NT2/D1 (cell line): Measurements from ENCODE around the gene FERMT2.

Experiments used
- DNase-seq: peaks from one replicate; pipeline ENCODE4 v3.0.0-alpha.2; 2011; ENCODE audit warnings: low read depth, low spot score
- H3K27me3 ChIP-seq: 2 replicates; pipeline ENCODE4 v1.6.0; 2011; ENCODE audit warnings: mild to moderate bottlenecking; ENCODE audit not compliant: insufficient read length, insufficient read depth
- H3K36me3 ChIP-seq: 2 replicates; pipeline ENCODE4 v1.6.1; 2011; ENCODE audit warnings: mild to moderate bottlenecking, low read length, mixed read lengths; ENCODE audit not compliant: insufficient read depth, insufficient read length
- H3K4me1 ChIP-seq: 2 replicates; pipeline ENCODE4 v1.5.1; 2011; ENCODE audit not compliant: insufficient read depth, insufficient read length
- H3K4me3 ChIP-seq: 2 replicates; pipeline ENCODE4 v1.5.1; 2011; ENCODE audit warnings: low read depth; ENCODE audit not compliant: insufficient read length
- H3K9ac ChIP-seq: 2 replicates; pipeline ENCODE4 v1.6.0; 2011; ENCODE audit warnings: low read depth; ENCODE audit not compliant: insufficient read length
- H3K9me3 ChIP-seq: 2 replicates; pipeline ENCODE4 v1.5.1; 2011; ENCODE audit warnings: mild to moderate bottlenecking, low read length; ENCODE audit not compliant: insufficient read depth
- SUZ12 ChIP-seq: IDR thresholded peaks from 2 replicates; pipeline ENCODE4 v1.6.1; 2011; ENCODE audit not compliant: insufficient read length, insufficient read depth; ENCODE audit errors: extremely low read depth
- YY1 ChIP-seq: IDR thresholded peaks from 2 replicates; pipeline ENCODE4 v1.6.1; 2011; ENCODE audit not compliant: insufficient read length, insufficient read depth
- ZNF274 ChIP-seq: IDR thresholded peaks from 2 replicates; pipeline ENCODE4 v1.6.1; 2011; ENCODE audit warnings: mild to moderate bottlenecking, low read depth, low read length

Gene FERMT2, protein sequence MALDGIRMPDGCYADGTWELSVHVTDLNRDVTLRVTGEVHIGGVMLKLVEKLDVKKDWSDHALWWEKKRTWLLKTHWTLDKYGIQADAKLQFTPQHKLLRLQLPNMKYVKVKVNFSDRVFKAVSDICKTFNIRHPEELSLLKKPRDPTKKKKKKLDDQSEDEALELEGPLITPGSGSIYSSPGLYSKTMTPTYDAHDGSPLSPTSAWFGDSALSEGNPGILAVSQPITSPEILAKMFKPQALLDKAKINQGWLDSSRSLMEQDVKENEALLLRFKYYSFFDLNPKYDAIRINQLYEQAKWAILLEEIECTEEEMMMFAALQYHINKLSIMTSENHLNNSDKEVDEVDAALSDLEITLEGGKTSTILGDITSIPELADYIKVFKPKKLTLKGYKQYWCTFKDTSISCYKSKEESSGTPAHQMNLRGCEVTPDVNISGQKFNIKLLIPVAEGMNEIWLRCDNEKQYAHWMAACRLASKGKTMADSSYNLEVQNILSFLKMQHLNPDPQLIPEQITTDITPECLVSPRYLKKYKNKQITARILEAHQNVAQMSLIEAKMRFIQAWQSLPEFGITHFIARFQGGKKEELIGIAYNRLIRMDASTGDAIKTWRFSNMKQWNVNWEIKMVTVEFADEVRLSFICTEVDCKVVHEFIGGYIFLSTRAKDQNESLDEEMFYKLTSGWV

GRCh38 chr14:52950898-52951680 lies at the start of gene FERMT2:
TSS of gene FERMT2 (minus strand) at chr14:52951050. CDS start at chr14:52950568, 482 bp downstream.
- Histone ChIP-seq H3K4me3 (peak within 1 kb of the TSS; percentile 97), H3K36me3 (peaks cover 21% of the 10 kb centered on the region), H3K4me1 (no peaks in the 10 kb centered on the region), H3K27me3 (no peaks in the 10 kb centered on the region), H3K9ac (peak within 1 kb of the TSS; percentile 94), H3K9me3 (no peaks in the 10 kb centered on the region)
- peak; percentile 68 for DNase-seq
- TF ChIP-seq YY1, result no peak
- TF ChIP-seq ZNF274, result no peak
- no peak for TF ChIP-seq SUZ12

GRCh38 chr14:52998376-52999015 lies 47.6 kb upstream of the FERMT2 start:
- DNase-seq, result no peak
- Histone ChIP-seq H3K36me3 (no peaks in the 10 kb centered on the region), H3K27me3 (no peaks in the 10 kb centered on the region), H3K4me1 (no peaks in the 10 kb centered on the region), H3K9me3 (no peaks in the 10 kb centered on the region; the same call in 1 of the 2 replicates), H3K9ac (no peak overlapping the region), H3K4me3 (no peak overlapping the region)
- TF ChIP-seq SUZ12 (no peak), ZNF274 (no peak), YY1 (no peak)

DNA sequence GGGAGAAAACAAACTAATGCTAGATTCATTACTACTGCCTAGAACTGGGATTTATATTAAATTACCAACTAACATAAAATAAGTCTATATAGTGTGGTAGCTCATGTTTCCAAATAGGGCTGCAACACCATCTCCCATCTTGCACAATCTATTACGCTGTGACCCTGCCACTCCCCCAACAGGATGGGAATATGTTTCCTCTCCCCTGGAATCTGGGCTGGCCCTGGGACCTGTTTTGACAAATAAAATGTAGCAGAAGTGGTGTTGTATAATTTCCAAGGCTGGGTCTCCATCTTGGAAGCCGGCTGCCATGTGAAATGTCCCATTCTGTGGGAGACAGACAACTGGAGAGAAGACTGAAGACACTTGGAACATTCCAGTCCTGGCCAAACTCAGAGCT lies 45.6 kb upstream of the FERMT2 start:
- no peaks in the 10 kb centered on the region; the same call in 1 of the 2 replicates for H3K9me3 ChIP-seq
- no peak overlapping the region for H3K9ac ChIP-seq
- H3K4me3 ChIP-seq, result no peak overlapping the region
- H3K36me3 ChIP-seq, result no peaks in the 10 kb centered on the region
- TF ChIP-seq YY1 (no peak), SUZ12 (no peak)
- no peak for DNase-seq
- H3K4me1 ChIP-seq, result no peaks in the 10 kb centered on the region
- no peaks in the 10 kb centered on the region for H3K27me3 ChIP-seq

DNA sequence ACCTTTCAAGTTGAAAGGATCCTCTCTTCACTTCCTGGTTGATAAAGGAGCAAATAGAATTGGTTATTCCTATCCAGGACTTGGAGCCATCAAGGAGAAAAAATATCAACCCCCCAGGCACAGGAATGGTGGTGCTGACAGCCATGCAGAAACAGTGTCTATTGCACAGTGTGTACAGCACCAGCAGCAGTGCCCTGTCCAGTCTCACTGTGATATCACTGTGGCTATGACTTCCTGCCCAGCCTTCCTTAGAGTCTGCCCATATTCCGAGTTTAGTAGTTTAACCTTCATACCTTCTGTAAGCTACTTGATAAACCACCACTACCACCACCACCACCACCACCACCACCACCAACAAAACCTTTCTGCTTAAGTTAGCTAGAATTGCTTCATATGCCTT lies 45.1 kb upstream of the FERMT2 start:
- Histone ChIP-seq H3K4me3 (no peak overlapping the region), H3K9ac (no peak overlapping the region), H3K27me3 (no peaks in the 10 kb centered on the region), H3K36me3 (no peaks in the 10 kb centered on the region), H3K4me1 (no peaks in the 10 kb centered on the region), H3K9me3 (no peaks in the 10 kb centered on the region; the same call in 1 of the 2 replicates)
- DNase-seq, result no peak
- TF ChIP-seq ZNF274 (no peak), YY1 (no peak), SUZ12 (no peak)

GRCh38 chr14:52992236-52992870 lies 41.5 kb upstream of the FERMT2 start:
- TF ChIP-seq ZNF274, result no peak
- TF ChIP-seq YY1, result no peak
- TF ChIP-seq SUZ12, result no peak
- Histone ChIP-seq H3K9me3 (no peaks in the 10 kb centered on the region; the same call in 1 of the 2 replicates), H3K4me1 (no peaks in the 10 kb centered on the region), H3K36me3 (no peaks in the 10 kb centered on the region), H3K4me3 (no peak overlapping the region), H3K27me3 (no peaks in the 10 kb centered on the region), H3K9ac (no peak overlapping the region)
- no peak for DNase-seq

DNA sequence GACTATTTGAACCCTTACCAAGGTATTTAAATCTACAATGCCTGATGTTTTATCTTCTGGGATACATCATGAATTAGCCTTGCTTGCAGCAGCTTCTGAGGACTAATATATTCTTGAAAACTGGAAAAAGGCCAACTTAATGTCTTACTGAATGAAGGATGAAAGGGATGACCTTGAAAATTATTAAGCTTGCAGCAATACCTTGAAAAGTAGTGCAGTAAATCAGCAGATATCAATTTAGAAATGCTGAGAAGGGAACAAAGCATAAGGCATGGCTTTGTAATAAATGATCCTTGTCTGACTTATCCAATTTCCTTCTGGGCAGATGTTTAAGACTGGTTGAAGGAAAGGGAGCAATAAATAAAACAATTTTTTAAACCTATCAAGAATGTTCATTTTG lies 37.3 kb upstream of the FERMT2 start:
- no peak for DNase-seq
- no peak overlapping the region for H3K4me3 ChIP-seq
- no peaks in the 10 kb centered on the region for H3K27me3 ChIP-seq
- H3K9ac ChIP-seq, result no peak overlapping the region
- TF ChIP-seq ZNF274 (no peak), SUZ12 (no peak), YY1 (no peak)
- H3K4me1 ChIP-seq, result no peaks in the 10 kb centered on the region
- no peaks in the 10 kb centered on the region for H3K9me3 ChIP-seq
- no peaks in the 10 kb centered on the region for H3K36me3 ChIP-seq

- H3K27me3 ChIP-seq, result no peaks in the 10 kb centered on the region
- DNase-seq, result no peak
- TF ChIP-seq ZNF274 (no peak), YY1 (no peak), SUZ12 (no peak)
- no peak overlapping the region for H3K4me3 ChIP-seq
- H3K9ac ChIP-seq, result no peak overlapping the region
- H3K4me1 ChIP-seq, result no peaks in the 10 kb centered on the region
- no peaks in the 10 kb centered on the region for H3K36me3 ChIP-seq
- H3K9me3 ChIP-seq, result no peaks in the 10 kb centered on the region
Measured at GRCh38 chr14:52987514-52987913, 36.7 kb upstream of the FERMT2 start.
